NCI-H128 (cell line): ENCODE data around the gene ADAM30.
A peak's percentile ranks its signal among the peaks of the same experiment; 100 is the strongest.
"Not testable (repeated sequence)": the region's sequence is repeated elsewhere in the genome, so short reads cannot be mapped to it uniquely, and the experiment has no call there.

Experiments
- DNase-seq: peaks from one replicate; lab custom pipeline; 2025; ENCODE audit not compliant: unreplicated experiment; lab: John Stamatoyannopoulos, UW

Gene ADAM30

GRCh38 chr1:119879510-119880434, 16.5 kb downstream of the ADAM30 start:
- DNase-seq = no peak

- DNase-seq = peak; percentile 36
These were observed 18.1 kb downstream of the ADAM30 start for GRCh38 chr1:119878171-119878570.

- no peak for DNase-seq
These were observed 22.1 kb downstream of the ADAM30 start for GRCh38 chr1:119874186-119874585.

GRCh38 chr1:119873135-119874015, 22.9 kb downstream of the ADAM30 start:
- DNase-seq = no peak

- DNase-seq = no peak
These were observed 24.4 kb downstream of the ADAM30 start for GRCh38 chr1:119871881-119872280.

- DNase-seq = peak; percentile 30
These were observed 25.3 kb downstream of the ADAM30 start for GRCh38 chr1:119870917-119871596.

- no peak for DNase-seq
These were observed 26.3 kb downstream of the ADAM30 start for GRCh38 chr1:119869995-119870394.

GRCh38 chr1:119868176-119868575, 28.1 kb downstream of the ADAM30 start:
- DNase-seq = no peak

- no peak for DNase-seq
These were observed 29.9 kb downstream of the ADAM30 start for GRCh38 chr1:119866451-119866850.

GRCh38 chr1:119865627-119866026, 30.7 kb downstream of the ADAM30 start:
- no peak for DNase-seq

- DNase-seq = no peak
These were observed 34.0 kb downstream of the ADAM30 start for GRCh38 chr1:119862276-119862675.

- DNase-seq = no peak
These were observed 34.8 kb downstream of the ADAM30 start for GRCh38 chr1:119861547-119861946.

- no peak for DNase-seq
These were observed 36.7 kb downstream of the ADAM30 start for GRCh38 chr1:119859647-119860046.

GRCh38 chr1:119858556-119859214, 37.6 kb downstream of the ADAM30 start:
- DNase-seq = not testable (repeated sequence)

- no peak for DNase-seq
These were observed 38.2 kb downstream of the ADAM30 start for GRCh38 chr1:119858126-119858525.

GRCh38 chr1:119853155-119853554, 43.2 kb downstream of the ADAM30 start:
- DNase-seq = no peak

GRCh38 chr1:119844206-119844605, 52.1 kb downstream of the ADAM30 start:
- DNase-seq = not testable (repeated sequence)
